ENCODE data around the gene CYSTM1. TPM values are rescaled to one million over a fixed set of nuclear protein-coding genes. Genes with fewer than 3 reads are reported as not detected.

Gene CYSTM1
- polyA plus RNA-seq, 2 of the 4 experiments (the other 2 are of a cell fraction), result 76.8 to 103 TPM

DNA sequence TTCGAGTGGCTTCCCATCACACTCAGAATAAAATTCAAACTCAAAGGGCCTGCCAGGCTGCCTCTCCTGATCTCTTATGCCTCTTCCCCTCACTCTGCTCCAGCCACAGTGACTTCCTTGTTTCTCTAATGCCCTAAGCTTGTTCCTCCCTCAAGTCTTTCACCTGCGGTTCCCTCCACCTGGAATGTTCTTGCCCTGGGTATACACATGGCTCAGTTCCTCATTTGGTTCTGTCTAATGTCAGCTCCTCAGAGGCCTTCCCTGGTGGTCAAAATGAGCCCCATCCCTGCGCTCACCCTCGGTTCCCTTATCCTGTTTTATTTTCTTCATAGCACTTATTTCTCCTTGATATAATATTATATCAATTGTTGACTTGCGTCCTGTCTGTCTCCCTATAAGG lies 12.7 kb upstream of the CYSTM1 start (continued):
- TF ChIP-seq HOXA7 (CRISPR knock-in tag; IDR thresholded peaks at IDR 0.05) (no peak), EHF (CRISPR knock-in tag; IDR thresholded peaks at IDR 0.05) (no peak)

DNA sequence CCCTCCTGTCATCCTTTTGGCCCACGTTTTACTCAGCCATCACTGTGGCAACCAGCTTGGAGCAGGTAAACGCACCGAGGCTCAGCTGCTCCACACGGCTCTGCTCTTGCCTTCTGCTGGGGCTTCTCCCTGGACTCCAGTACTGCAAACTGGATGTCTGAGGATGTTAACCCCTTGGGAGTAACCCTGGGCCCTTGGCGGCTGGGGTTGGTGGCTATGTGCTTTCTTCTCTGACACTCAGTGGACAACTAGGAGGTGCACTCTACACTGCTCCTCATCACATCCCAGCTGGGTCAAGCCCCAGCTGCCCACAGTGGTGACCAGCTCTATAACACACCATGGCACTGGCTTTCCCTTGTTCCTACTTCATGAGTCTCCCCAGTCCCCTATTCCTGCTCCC lies 12.2 kb upstream of the CYSTM1 start:
- FAIRE-seq (no peak), DNase-seq (ENCODE audit: low read depth in 1 of 2, low spot score in 1 of 2) (no peak), ATAC-seq (no peak; a peak in 1 of 6 replicates)
- CTCF ChIA-PET, result interaction anchor here (1.3 to 12.9 kb wide), 2 partner anchors 19 to 189 kb away, joined by 3 to 143 read pairs; no protein-coding TSS in a partner anchor
- TF ChIP-seq CHD4 (IDR thresholded peaks at IDR 0.05; ENCODE audit: borderline replicate concordance), result no peak
- no peak for TF ChIP-seq POLR2AphosphoS2 (conservative IDR thresholded peaks at IDR 0.05; ENCODE audit: low read length)
- no peak for TF ChIP-seq MYC (IDR thresholded peaks at IDR 0.05; ENCODE audit: borderline replicate concordance, low read length)
- no peak for TF ChIP-seq RCOR1 (IDR thresholded peaks at IDR 0.05; ENCODE audit: low read depth, low read length)
- TF ChIP-seq RNF2 (IDR thresholded peaks at IDR 0.05; ENCODE audit: borderline replicate concordance, low read depth), result no peak
- TF ChIP-seq, protein P1, sequence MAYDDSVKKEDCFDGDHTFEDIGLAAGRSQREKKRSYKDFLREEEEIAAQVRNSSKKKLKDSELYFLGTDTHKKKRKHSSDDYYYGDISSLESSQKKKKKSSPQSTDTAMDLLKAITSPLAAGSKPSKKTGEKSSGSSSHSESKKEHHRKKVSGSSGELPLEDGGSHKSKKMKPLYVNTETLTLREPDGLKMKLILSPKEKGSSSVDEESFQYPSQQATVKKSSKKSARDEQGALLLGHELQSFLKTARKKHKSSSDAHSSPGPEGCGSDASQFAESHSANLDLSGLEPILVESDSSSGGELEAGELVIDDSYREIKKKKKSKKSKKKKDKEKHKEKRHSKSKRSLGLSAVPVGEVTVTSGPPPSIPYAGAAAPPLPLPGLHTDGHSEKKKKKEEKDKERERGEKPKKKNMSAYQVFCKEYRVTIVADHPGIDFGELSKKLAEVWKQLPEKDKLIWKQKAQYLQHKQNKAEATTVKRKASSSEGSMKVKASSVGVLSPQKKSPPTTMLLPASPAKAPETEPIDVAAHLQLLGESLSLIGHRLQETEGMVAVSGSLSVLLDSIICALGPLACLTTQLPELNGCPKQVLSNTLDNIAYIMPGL (CRISPR knock-in tag; IDR thresholded peaks at IDR 0.05; ENCODE audit: borderline replicate concordance), result no peak
- TF ChIP-seq ZC3H11A (IDR thresholded peaks at IDR 0.05), result no peak
- no peak for TF ChIP-seq RAD21 (conservative IDR thresholded peaks at IDR 0.05 in 1 of 2, IDR thresholded peaks at IDR 0.05 in 1 of 2)
- no peak for TF ChIP-seq NFE2L2 (conservative IDR thresholded peaks at IDR 0.05; ENCODE audit: low read length)
- no peak for TF ChIP-seq FOSL2 (IDR thresholded peaks at IDR 0.05)
- TF ChIP-seq FOSL2 (CRISPR knock-in tag; IDR thresholded peaks at IDR 0.05), result no peak
- Histone ChIP-seq H3K4me1 (peaks cover 8% of the 10 kb centered on the region), H3K9me3 (no peaks in the 10 kb centered on the region), H3K4me2 (no peak overlapping the region), H3K4me3 (no peak overlapping the region), H3K27ac (no peak overlapping the region)
- 64% methylated on average over 5 of the region's 5 CpGs for WGBS (ENCODE audit: missing lambda C conversion rate)
- POLR2A ChIA-PET, result no interaction called here

DNA sequence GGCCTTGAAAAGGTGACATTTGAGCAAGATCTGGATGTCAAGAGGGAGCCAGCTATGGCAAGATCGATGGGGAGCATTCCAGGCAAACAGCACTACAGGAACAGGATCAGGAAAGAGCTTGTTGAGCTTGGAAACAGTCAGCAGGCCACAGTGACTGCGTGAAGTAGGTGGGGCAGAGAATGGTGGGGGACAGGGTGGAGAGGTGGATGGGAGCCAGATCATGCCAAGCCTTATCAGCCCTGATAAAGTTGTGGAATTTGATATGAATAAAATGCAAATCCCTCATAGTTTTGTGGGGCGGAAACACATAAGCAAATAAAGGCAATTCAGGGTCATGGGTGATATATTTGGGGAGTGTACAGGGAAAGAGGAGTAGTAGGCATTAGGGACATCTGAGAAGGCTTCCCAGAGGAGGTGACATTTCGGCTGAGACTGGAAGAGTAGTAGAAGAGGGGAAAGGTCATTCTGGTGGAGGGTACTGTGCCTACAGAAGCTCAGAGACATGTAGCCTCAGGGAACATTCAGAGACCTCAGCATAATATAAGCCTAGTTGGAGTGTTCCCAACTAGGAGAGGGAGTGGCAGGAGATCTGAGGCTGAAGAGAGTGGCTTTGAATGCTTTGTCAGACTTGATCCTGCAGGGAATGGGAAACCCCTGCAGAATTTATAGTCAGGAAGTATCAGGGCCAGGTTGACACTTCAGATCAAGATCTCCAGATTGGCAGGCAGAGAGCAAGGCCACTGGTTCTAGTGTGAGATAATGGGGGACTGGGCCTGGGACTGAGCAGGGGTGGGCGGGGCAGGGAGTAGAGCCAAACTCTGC lies 9.7 kb upstream of the CYSTM1 start:
- FAIRE-seq (no peak), ATAC-seq (no peak; a peak in 1 of 6 replicates), DNase-seq (ENCODE audit: low read depth in 1 of 2, low spot score in 1 of 2) (peak in 1 of 2 experiments; percentile 15)
- Histone ChIP-seq H3K9me3 (no peaks in the 10 kb centered on the region), H3K4me1 (peaks cover 8% of the 10 kb centered on the region), H3K4me3 (no peak overlapping the region), H3K27ac (no peak overlapping the region), H3K4me2 (0 out of 3 replicates have a peak overlapping the region, but pooled peaks have one; percentile 38)
- ChIA-PET CTCF (interaction anchor here (1.1 to 2.5 kb wide), 3 partner anchors 9 to 93 kb away, joined by 3 to 6 read pairs (median 5); partner anchors contain the start of gene CYSTM1), POLR2A (interaction anchor here (0.6 kb wide), 2 partner anchors 9 to 598 kb away, joined by 3 to 5 read pairs; no protein-coding TSS in a partner anchor)
- 44% methylated on average over 4 of the region's 5 CpGs for WGBS (ENCODE audit: missing lambda C conversion rate)
- TF ChIP-seq FOXS1 (CRISPR knock-in tag; IDR thresholded peaks at IDR 0.05) (no peak), ZFP36 (IDR thresholded peaks at IDR 0.05; ENCODE audit: borderline replicate concordance, partially characterized antibody) (peak; percentile 47)

DNA sequence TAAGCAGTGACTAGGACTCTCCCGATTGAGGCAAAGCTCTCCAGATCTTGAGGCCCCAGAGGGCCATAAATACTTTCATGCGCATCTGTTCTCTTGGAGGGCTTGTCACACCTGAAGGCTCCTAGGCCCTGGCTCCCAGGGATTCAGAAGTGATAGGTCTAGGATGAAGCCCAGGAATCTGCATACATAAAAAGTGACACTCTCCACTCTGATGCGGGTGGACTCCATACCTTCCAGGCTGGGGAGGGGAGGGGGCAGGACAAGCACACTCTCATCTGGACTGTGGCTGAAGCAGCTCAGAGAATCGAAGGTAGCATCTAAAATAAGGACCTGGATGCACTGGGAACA lies 9.1 kb upstream of the CYSTM1 start:
- WGBS (ENCODE audit: missing lambda C conversion rate), result 61% methylated on average over 3 of the region's 4 CpGs
- H3K9me3 ChIP-seq, result no peaks in the 10 kb centered on the region
- no peak for TF ChIP-seq EP300 (IDR thresholded peaks at IDR 0.05)
- no peak for TF ChIP-seq EHMT2 (IDR thresholded peaks at IDR 0.05; ENCODE audit: low read depth)
- TF ChIP-seq, protein P2, sequence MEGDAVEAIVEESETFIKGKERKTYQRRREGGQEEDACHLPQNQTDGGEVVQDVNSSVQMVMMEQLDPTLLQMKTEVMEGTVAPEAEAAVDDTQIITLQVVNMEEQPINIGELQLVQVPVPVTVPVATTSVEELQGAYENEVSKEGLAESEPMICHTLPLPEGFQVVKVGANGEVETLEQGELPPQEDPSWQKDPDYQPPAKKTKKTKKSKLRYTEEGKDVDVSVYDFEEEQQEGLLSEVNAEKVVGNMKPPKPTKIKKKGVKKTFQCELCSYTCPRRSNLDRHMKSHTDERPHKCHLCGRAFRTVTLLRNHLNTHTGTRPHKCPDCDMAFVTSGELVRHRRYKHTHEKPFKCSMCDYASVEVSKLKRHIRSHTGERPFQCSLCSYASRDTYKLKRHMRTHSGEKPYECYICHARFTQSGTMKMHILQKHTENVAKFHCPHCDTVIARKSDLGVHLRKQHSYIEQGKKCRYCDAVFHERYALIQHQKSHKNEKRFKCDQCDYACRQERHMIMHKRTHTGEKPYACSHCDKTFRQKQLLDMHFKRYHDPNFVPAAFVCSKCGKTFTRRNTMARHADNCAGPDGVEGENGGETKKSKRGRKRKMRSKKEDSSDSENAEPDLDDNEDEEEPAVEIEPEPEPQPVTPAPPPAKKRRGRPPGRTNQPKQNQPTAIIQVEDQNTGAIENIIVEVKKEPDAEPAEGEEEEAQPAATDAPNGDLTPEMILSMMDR (IDR thresholded peaks at IDR 0.05), result no peak
- no peak for TF ChIP-seq TFCP2L1 (CRISPR knock-in tag; IDR thresholded peaks at IDR 0.05)
- TF ChIP-seq POLR2A (IDR thresholded peaks at IDR 0.05; ENCODE audit: low read length), result no peak
- no peak for TF ChIP-seq CBX8 (IDR thresholded peaks at IDR 0.05)
- TF ChIP-seq ESRRA (IDR thresholded peaks at IDR 0.05; ENCODE audit: borderline replicate concordance, low read length), result no peak
- TF ChIP-seq, protein P1 (CRISPR knock-in tag; IDR thresholded peaks at IDR 0.05; ENCODE audit: borderline replicate concordance), result no peak
- no peak for TF ChIP-seq POLR2AphosphoS2 (conservative IDR thresholded peaks at IDR 0.05; ENCODE audit: low read length)
- no peak for TF ChIP-seq CEBPB (IDR thresholded peaks at IDR 0.05)
- TF ChIP-seq, protein P3, sequence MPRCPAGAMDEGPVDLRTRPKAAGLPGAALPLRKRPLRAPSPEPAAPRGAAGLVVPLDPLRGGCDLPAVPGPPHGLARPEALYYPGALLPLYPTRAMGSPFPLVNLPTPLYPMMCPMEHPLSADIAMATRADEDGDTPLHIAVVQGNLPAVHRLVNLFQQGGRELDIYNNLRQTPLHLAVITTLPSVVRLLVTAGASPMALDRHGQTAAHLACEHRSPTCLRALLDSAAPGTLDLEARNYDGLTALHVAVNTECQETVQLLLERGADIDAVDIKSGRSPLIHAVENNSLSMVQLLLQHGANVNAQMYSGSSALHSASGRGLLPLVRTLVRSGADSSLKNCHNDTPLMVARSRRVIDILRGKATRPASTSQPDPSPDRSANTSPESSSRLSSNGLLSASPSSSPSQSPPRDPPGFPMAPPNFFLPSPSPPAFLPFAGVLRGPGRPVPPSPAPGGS (IDR thresholded peaks at IDR 0.05), result no peak
- no peak for ATAC-seq
- ChIA-PET CTCF (interaction anchor here (1.1 to 2.5 kb wide), 3 partner anchors 9 to 93 kb away, joined by 3 to 6 read pairs (median 5); partner anchors contain the start of gene CYSTM1), POLR2A (interaction anchor here (0.6 kb wide), 1 partner anchor 598 kb away, joined by 5 read pairs; no protein-coding TSS in a partner anchor)
- no peak overlapping the region for H3K4me2 ChIP-seq
- H3K4me1 ChIP-seq, result peaks cover 8% of the 10 kb centered on the region
- H3K27ac ChIP-seq, result no peak overlapping the region
- H3K4me3 ChIP-seq, result no peak overlapping the region
- no peak for DNase-seq (ENCODE audit: low read depth in 1 of 2, low spot score in 1 of 2)
- FAIRE-seq, result no peak

All from A549 (cell line).